OCI-LY7 (cell line): ENCODE data around the gene RIPOR1. TPM values are rescaled to one million over a fixed set of nuclear protein-coding genes. Genes with fewer than 3 reads are reported as not detected.

Source experiments
- BruUV-seq: library from RNA; stranded (reverse); fragments of 400-500 nt; replicated peaks from 2 replicates; lab custom pipeline; 2021; lab: Mats Ljungman, UMichigan
- CTCF ChIA-PET: fragments of 300-600 bp; sonication (Branson Sonifier 250); formaldehyde crosslinking; loops from one replicate; lab custom pipeline; 2022; ENCODE audit warnings: antibody characterized with exemption; ENCODE audit not compliant: unreplicated experiment; lab: Charles Lee
- POLR2A ChIA-PET: fragments of 300-600 bp; sonication (Branson Sonifier 250); formaldehyde crosslinking; loops from one replicate; lab custom pipeline; 2022; ENCODE audit warnings: antibody characterized with exemption; lab: Charles Lee
- DNase-seq: peaks from one replicate; pipeline ENCODE4 v3.0.0-alpha.2; 2015; ENCODE audit warnings: low spot score
- H2AFZ ChIP-seq: fragments of 200-600 bp; sonication (generic), shearing (Covaris generic); 2 replicates; pipeline ENCODE4 v1.6.1; 2014; ENCODE audit warnings: mild to moderate bottlenecking, antibody characterized with exemption, low read length, moderate library complexity
- H3K27ac ChIP-seq: fragments of 200-600 bp; sonication (generic); 2 replicates; pipeline ENCODE4 v1.5.1; 2014; ENCODE audit warnings: mixed run types, low read depth, mild to moderate bottlenecking, moderate library complexity, low read length, inconsistent platforms; ENCODE audit not compliant: poor library complexity, severe bottlenecking
- H3K36me3 ChIP-seq: fragments of 200-600 bp; sonication (generic); 2 replicates; pipeline ENCODE4 v1.6.1; 2014; ENCODE audit warnings: mild to moderate bottlenecking, antibody characterized with exemption, low read length, moderate library complexity, mixed read lengths; ENCODE audit not compliant: insufficient read depth
- H3K4me1 ChIP-seq: fragments of 200-600 bp; sonication (generic); 2 replicates; pipeline ENCODE4 v1.5.1; 2014; ENCODE audit warnings: mild to moderate bottlenecking, low read length; ENCODE audit not compliant: insufficient read depth, poor library complexity, severe bottlenecking
- H3K4me2 ChIP-seq: fragments of 200-600 bp; sonication (generic); 2 replicates; pipeline ENCODE4 v1.6.1; 2014; ENCODE audit warnings: mild to moderate bottlenecking, low read length
- H3K4me3 ChIP-seq: fragments of 200-600 bp; sonication (generic); 2 replicates; pipeline ENCODE4 v1.5.1; 2014; ENCODE audit warnings: mild to moderate bottlenecking, low read depth, low read length; ENCODE audit not compliant: poor library complexity, severe bottlenecking
- H3K79me2 ChIP-seq: fragments of 200-600 bp; sonication (generic); 2 replicates; pipeline ENCODE4 v1.6.1; 2016; ENCODE audit warnings: low read depth, mild to moderate bottlenecking, low read length, moderate library complexity, mixed read lengths; ENCODE audit not compliant: insufficient read depth
- H3K9me2 ChIP-seq: fragments of 200-600 bp; sonication (generic); 2 replicates; pipeline ENCODE4 v1.6.1; 2016; ENCODE audit warnings: mild to moderate bottlenecking, low read length, mixed read lengths; ENCODE audit not compliant: insufficient read depth
- H3K9me3 ChIP-seq: fragments of 200-600 bp; sonication (generic); 2 replicates; pipeline ENCODE4 v1.6.1; 2014; ENCODE audit warnings: mild to moderate bottlenecking, mixed run types, low read length, mixed read lengths
- H4K20me1 ChIP-seq: fragments of 200-600 bp; sonication (generic); 2 replicates; pipeline ENCODE4 v1.6.1; 2014; ENCODE audit warnings: mild to moderate bottlenecking, antibody characterized with exemption, low read length, moderate library complexity, mixed read lengths; ENCODE audit not compliant: insufficient read depth
- EZH2phosphoT487 ChIP-seq: fragments of 200-600 bp; sonication (generic); IDR thresholded peaks from 2 replicates; pipeline ENCODE4 v1.6.1; 2018; ENCODE audit warnings: low read depth, borderline replicate concordance, mild to moderate bottlenecking, mixed run types, antibody characterized with exemption, low read length, moderate library complexity, mixed read lengths
- intact Hi-C: fragments of 100-400 bp; cut with micrococcal nuclease; formaldehyde crosslinking; loops from one replicate; pipeline ENCODE4 v1.10.0; 2022; ENCODE audit not compliant: unreplicated experiment
- total RNA-seq, 2 experiments: library from RNA; depleted of rRNA in 1 of 2; stranded (reverse); fragments of >200 nt in 1 of 2; shearing (Covaris generic) in 1 of 2; gene quantifications; 2 replicates each; pipeline ENCODE4 v1.2.3, GENCODE V29; 2014 to 2022
- TF ChIP-seq, protein P1 (sequence below): fragments of 200-600 bp; sonication (generic); conservative IDR thresholded peaks from 2 replicates; pipeline ENCODE4 v1.5.1; 2014; ENCODE audit warnings: mild to moderate bottlenecking, antibody characterized with exemption, low read length, moderate library complexity, mixed read lengths

RIPOR1 gene
- total RNA-seq, 2 experiments from 2014 or later: 9.7 to 40.2 TPM

DNA sequence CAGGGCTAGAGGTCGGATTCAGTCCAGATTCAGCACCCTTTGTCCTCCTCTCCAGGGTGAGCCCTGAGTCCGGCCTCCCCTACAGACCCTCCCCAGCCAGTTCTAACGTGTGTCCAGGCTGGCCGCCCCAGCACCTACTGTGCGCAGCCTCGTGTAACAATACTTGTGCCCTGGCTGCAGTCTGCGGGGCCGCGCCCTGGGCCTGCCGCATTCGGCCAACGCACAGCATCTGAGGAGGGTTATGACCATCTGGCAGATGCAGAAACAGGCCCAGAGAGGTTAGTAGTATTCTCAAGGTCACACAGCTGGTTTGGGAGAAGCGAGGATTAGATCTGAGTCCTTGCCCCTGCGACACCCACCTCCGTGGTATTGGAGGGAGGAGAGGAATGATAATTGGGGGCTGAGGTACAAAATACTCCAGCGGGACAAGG is 968 bp downstream of the RIPOR1 start:
- Histone ChIP-seq H3K79me2 (no peaks in the 10 kb centered on the region), H3K9me2 (no peaks in the 10 kb centered on the region), H3K36me3 (no peaks in the 10 kb centered on the region), H3K9me3 (no peaks in the 10 kb centered on the region), H3K27ac (no peak overlapping the region), H3K4me1 (peaks cover 48% of the 10 kb centered on the region), H3K4me3 (no peak overlapping the region), H3K4me2 (peak overlapping the region; percentile 61), H2AFZ (no peak overlapping the region), H4K20me1 (no peaks in the 10 kb centered on the region)
- POLR2A ChIA-PET: no interaction called here
- CTCF ChIA-PET: interaction anchor here (0.6 to 1.1 kb wide), 3 partner anchors 9 to 115 kb away, joined by 3 to 5 read pairs (median 4); partner anchors contain the start of gene CARMIL2
- intact Hi-C loops: no loop called here
- BruUV-seq: no TSS peak
- no peak for TF ChIP-seq EZH2phosphoT487
- TF ChIP-seq, protein P1, sequence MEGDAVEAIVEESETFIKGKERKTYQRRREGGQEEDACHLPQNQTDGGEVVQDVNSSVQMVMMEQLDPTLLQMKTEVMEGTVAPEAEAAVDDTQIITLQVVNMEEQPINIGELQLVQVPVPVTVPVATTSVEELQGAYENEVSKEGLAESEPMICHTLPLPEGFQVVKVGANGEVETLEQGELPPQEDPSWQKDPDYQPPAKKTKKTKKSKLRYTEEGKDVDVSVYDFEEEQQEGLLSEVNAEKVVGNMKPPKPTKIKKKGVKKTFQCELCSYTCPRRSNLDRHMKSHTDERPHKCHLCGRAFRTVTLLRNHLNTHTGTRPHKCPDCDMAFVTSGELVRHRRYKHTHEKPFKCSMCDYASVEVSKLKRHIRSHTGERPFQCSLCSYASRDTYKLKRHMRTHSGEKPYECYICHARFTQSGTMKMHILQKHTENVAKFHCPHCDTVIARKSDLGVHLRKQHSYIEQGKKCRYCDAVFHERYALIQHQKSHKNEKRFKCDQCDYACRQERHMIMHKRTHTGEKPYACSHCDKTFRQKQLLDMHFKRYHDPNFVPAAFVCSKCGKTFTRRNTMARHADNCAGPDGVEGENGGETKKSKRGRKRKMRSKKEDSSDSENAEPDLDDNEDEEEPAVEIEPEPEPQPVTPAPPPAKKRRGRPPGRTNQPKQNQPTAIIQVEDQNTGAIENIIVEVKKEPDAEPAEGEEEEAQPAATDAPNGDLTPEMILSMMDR: no peak
- peak; percentile 16 for DNase-seq

DNA sequence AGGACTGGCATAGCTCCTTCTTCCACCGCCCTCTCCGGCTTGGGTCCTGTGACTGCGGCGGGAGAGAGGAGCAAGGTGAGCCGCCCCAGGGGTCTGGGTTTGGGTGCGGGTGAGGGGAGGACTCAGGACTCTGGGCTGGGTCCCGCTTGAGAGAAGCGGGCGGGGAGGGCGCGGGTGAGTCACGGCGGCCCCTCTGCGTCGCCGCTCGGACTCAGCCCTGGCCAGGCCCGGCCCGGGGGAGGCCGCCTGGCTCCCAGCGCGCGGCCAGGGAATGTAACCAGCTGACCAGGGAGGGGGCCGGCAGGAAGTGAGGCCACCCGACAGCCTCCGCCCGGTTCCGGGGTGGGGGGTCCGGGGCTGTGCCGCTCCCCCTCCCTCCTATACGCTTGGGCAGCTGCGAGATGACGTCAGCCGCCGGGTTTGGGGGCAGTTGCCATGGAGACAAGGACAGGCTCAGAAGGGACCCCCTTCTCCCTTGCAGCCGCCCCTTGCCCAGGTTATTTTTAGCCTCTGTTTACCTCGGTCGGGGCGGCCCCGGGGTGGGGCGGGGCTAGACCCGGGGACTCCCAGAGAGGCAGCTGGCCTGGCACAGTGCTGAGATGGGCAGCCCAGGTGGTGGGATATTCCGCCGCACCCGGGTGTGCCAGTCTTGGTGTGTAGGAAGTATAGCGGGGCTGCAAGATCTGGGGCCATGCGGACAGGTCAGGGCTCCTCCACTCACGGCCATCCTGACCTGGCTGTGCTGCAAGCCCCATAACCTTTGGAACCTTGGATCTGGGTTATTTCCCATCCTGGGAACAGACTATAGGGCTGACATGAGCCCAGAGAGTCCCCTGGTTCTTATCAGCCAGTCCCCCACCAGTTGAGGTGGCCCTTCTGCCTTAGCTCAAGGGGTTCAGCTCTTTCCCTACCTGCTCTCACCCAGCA is 1.6 kb downstream of the RIPOR1 start:
- no peaks in the 10 kb centered on the region for H3K79me2 ChIP-seq

More for the DNA sequence above, 1.6 kb downstream of the RIPOR1 start:
- Histone ChIP-seq H3K4me3 (peak overlapping the region; percentile 36), H3K36me3 (no peaks in the 10 kb centered on the region), H3K9me3 (no peaks in the 10 kb centered on the region), H3K4me2 (peak overlapping the region; percentile 61), H4K20me1 (no peaks in the 10 kb centered on the region), H2AFZ (no peak overlapping the region), H3K27ac (no peak overlapping the region), H3K4me1 (peaks cover 50% of the 10 kb centered on the region), H3K9me2 (no peaks in the 10 kb centered on the region)
- TF ChIP-seq, protein P1: no peak
- no peak for TF ChIP-seq EZH2phosphoT487
- intact Hi-C loops: no loop called here
- POLR2A ChIA-PET: interaction anchor here (0.5 kb wide), 1 partner anchor 35 kb away, joined by 3 read pairs; no protein-coding TSS in a partner anchor
- no TSS peak for BruUV-seq
- DNase-seq: peak; percentile 34
- CTCF ChIA-PET: interaction anchor here (1.0 to 1.1 kb wide), 2 partner anchors 12 to 115 kb away, joined by 3 to 4 read pairs; partner anchors contain the start of gene CARMIL2
